NCI-H1092 treated with DMSO at 0.1 percent for 48 hours (cell line): ENCODE measurements around the gene OXSR1.
"Not testable (repeated sequence)": the region's sequence is repeated elsewhere in the genome, so short reads cannot be mapped to it uniquely, and the experiment has no call there.

Experiments
- DNase-seq: peaks from one replicate; lab custom pipeline; 2025; lab: John Stamatoyannopoulos, UW

OXSR1 gene

GRCh38 chr3:38167591-38167990 is 2.3 kb downstream of the OXSR1 start:
- no peak for DNase-seq

GRCh38 chr3:38168151-38169026 is 3.1 kb downstream of the OXSR1 start:
- DNase-seq: no peak

- no peak for DNase-seq
These were observed 3.6 kb downstream of the OXSR1 start for GRCh38 chr3:38169027-38169317.

- DNase-seq: no peak
These were observed 5.4 kb downstream of the OXSR1 start for GRCh38 chr3:38170722-38171121.

- DNase-seq: no peak
These were observed 6.3 kb downstream of the OXSR1 start for GRCh38 chr3:38171622-38172021.

- no peak for DNase-seq
These were observed 8.6 kb downstream of the OXSR1 start for GRCh38 chr3:38173834-38174418.

- no peak for DNase-seq
These were observed 11.8 kb downstream of the OXSR1 start for GRCh38 chr3:38177181-38177580.

GRCh38 chr3:38186781-38187180 is 21.4 kb downstream of the OXSR1 start:
- DNase-seq: no peak

GRCh38 chr3:38190481-38190881 is 25.1 kb downstream of the OXSR1 start:
- no peak for DNase-seq

- DNase-seq: not testable (repeated sequence)
These were observed 37.6 kb downstream of the OXSR1 start for GRCh38 chr3:38202931-38203330.

GRCh38 chr3:38203690-38204089 is 38.4 kb downstream of the OXSR1 start:
- DNase-seq: no peak

- no peak for DNase-seq
These were observed 39.5 kb downstream of the OXSR1 start for GRCh38 chr3:38204599-38205471.

GRCh38 chr3:38205472-38205805 is 40.1 kb downstream of the OXSR1 start:
- no peak for DNase-seq

- DNase-seq: no peak
These were observed 42.1 kb downstream of the OXSR1 start for GRCh38 chr3:38207254-38208003.

GRCh38 chr3:38210141-38210757 is 44.9 kb downstream of the OXSR1 start:
- DNase-seq: no peak

- DNase-seq: no peak
These were observed 46.8 kb downstream of the OXSR1 start for GRCh38 chr3:38212141-38212540.

GRCh38 chr3:38214560-38214959 is 49.2 kb downstream of the OXSR1 start:
- DNase-seq: no peak

- no peak for DNase-seq
These were observed 54.4 kb downstream of the OXSR1 start for GRCh38 chr3:38219609-38220197.

- DNase-seq: no peak
These were observed 55.7 kb downstream of the OXSR1 start for GRCh38 chr3:38221005-38221404.

GRCh38 chr3:38222032-38222634 is 56.8 kb downstream of the OXSR1 start:
- DNase-seq: no peak

- no peak for DNase-seq
These were observed 59.0 kb downstream of the OXSR1 start for GRCh38 chr3:38224357-38224756.
